Neural progenitor cell (in vitro differentiated cells): Measurements from ENCODE around the gene AKR1E2.

Experiments used
- CTCF ChIP-seq: fragments of 200-600 bp; sonication (generic); IDR thresholded peaks from 2 replicates; pipeline ENCODE4 v1.5.1; 2017; ENCODE audit warnings: antibody characterized with exemption, mild to moderate bottlenecking
- EZH2 ChIP-seq: fragments of 200-600 bp; sonication (generic); IDR thresholded peaks from 2 replicates; pipeline ENCODE4 v1.6.1; 2017; ENCODE audit warnings: antibody characterized with exemption, mild to moderate bottlenecking, moderate library complexity
- EZH2phosphoT487 ChIP-seq: fragments of 200-600 bp; sonication (generic); IDR thresholded peaks from 2 replicates; pipeline ENCODE4 v1.6.1; 2017; ENCODE audit warnings: antibody characterized with exemption

DNA sequence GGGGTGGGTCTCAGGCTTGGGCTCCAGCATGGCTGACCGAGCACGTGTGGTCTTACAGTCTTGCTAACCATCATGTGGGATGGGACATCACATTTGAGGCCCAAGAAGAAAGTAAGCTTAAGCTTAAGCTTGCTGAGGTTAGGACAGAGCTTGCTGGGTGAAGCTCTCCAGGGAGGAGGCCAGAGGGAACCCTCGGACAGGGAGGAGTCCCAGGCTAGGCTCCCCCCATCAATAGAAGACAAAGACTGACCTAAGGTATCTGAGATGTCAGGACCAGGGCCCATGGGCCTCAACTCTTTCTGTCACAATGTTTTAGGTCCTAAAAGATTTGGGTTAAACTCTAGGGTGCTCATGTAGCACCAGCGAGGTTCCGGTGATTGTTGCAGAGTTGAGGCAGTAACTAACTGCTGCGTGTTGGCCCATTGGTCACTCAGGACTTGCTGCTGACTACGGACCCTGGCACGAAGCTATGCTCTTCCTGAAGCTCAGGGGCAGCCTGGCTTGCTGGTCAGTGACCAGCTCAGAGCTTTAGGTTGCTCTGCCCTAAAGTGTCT is 10.5 kb downstream of the AKR1E2 start:
- TF ChIP-seq EZH2 (no peak), CTCF (no peak), EZH2phosphoT487 (no peak)
